ENCODE data around the gene THSD7B. TPM values are rescaled to one million over a fixed set of nuclear protein-coding genes. Genes with fewer than 3 reads are reported as not detected.

The THSD7B gene
- total RNA-seq, 1 donor from 2014 or later, result 10.5 TPM

- Mint-ChIP-seq H3K36me3 (ENCODE audit: low read depth, unreplicated experiment) (no peaks in the 10 kb centered on the region), H3K27ac (ENCODE audit: unreplicated experiment) (no peak overlapping the region), H3K4me1 (ENCODE audit: unreplicated experiment) (no peaks in the 10 kb centered on the region), H3K9me3 (ENCODE audit: unreplicated experiment) (no peaks in the 10 kb centered on the region), H3K4me3 (ENCODE audit: unreplicated experiment) (no peak overlapping the region), H3K27me3 (ENCODE audit: unreplicated experiment) (no peaks in the 10 kb centered on the region)
- TF ChIP-seq CTCF (IDR thresholded peaks at IDR 0.05; ENCODE audit: unreplicated experiment), result no peak
- DNase-seq (ENCODE audit: low spot score), result no peak
Observed at GRCh38 chr2:137521653-137522619, 756.6 kb downstream of the THSD7B start.

GRCh38 chr2:137522620-137523011 lies 757.3 kb downstream of the THSD7B start:
- TF ChIP-seq CTCF (IDR thresholded peaks at IDR 0.05; ENCODE audit: unreplicated experiment), result no peak
- Mint-ChIP-seq H3K27me3 (ENCODE audit: unreplicated experiment) (no peaks in the 10 kb centered on the region), H3K4me1 (ENCODE audit: unreplicated experiment) (no peaks in the 10 kb centered on the region), H3K36me3 (ENCODE audit: low read depth, unreplicated experiment) (no peaks in the 10 kb centered on the region), H3K27ac (ENCODE audit: unreplicated experiment) (no peak overlapping the region), H3K9me3 (ENCODE audit: unreplicated experiment) (no peaks in the 10 kb centered on the region), H3K4me3 (ENCODE audit: unreplicated experiment) (no peak overlapping the region)
- no peak for DNase-seq (ENCODE audit: low spot score)

- Mint-ChIP-seq H3K36me3 (ENCODE audit: low read depth, unreplicated experiment) (no peaks in the 10 kb centered on the region), H3K27ac (ENCODE audit: unreplicated experiment) (no peak overlapping the region), H3K4me1 (ENCODE audit: unreplicated experiment) (no peaks in the 10 kb centered on the region), H3K9me3 (ENCODE audit: unreplicated experiment) (no peaks in the 10 kb centered on the region), H3K4me3 (ENCODE audit: unreplicated experiment) (no peak overlapping the region), H3K27me3 (ENCODE audit: unreplicated experiment) (no peaks in the 10 kb centered on the region)
- no peak for TF ChIP-seq CTCF (IDR thresholded peaks at IDR 0.05; ENCODE audit: unreplicated experiment)
- DNase-seq (ENCODE audit: low spot score), result no peak
Observed at GRCh38 chr2:137523931-137524330, 758.6 kb downstream of the THSD7B start.

GRCh38 chr2:137525132-137525531 lies 759.8 kb downstream of the THSD7B start:
- Mint-ChIP-seq H3K4me1 (ENCODE audit: unreplicated experiment) (no peaks in the 10 kb centered on the region), H3K9me3 (ENCODE audit: unreplicated experiment) (no peaks in the 10 kb centered on the region), H3K4me3 (ENCODE audit: unreplicated experiment) (no peak overlapping the region), H3K36me3 (ENCODE audit: low read depth, unreplicated experiment) (no peaks in the 10 kb centered on the region), H3K27ac (ENCODE audit: unreplicated experiment) (no peak overlapping the region), H3K27me3 (ENCODE audit: unreplicated experiment) (no peaks in the 10 kb centered on the region)
- TF ChIP-seq CTCF (IDR thresholded peaks at IDR 0.05; ENCODE audit: unreplicated experiment), result no peak
- DNase-seq (ENCODE audit: low spot score), result no peak

- no peak for TF ChIP-seq CTCF (IDR thresholded peaks at IDR 0.05; ENCODE audit: unreplicated experiment)
- DNase-seq (ENCODE audit: low spot score), result no peak
- Mint-ChIP-seq H3K27ac (ENCODE audit: unreplicated experiment) (no peak overlapping the region), H3K27me3 (ENCODE audit: unreplicated experiment) (no peaks in the 10 kb centered on the region), H3K4me3 (ENCODE audit: unreplicated experiment) (no peak overlapping the region), H3K36me3 (ENCODE audit: low read depth, unreplicated experiment) (no peaks in the 10 kb centered on the region), H3K4me1 (ENCODE audit: unreplicated experiment) (no peaks in the 10 kb centered on the region), H3K9me3 (ENCODE audit: unreplicated experiment) (no peaks in the 10 kb centered on the region)
Observed at GRCh38 chr2:137525641-137526190, 760.4 kb downstream of the THSD7B start.

Measured in endothelial cell (in vitro differentiated cells).